HUDEP-2 (cell line): Measurements from ENCODE around the gene ZFAND3.
"Not testable (repeated sequence)": the region's sequence is repeated elsewhere in the genome, so short reads cannot be mapped to it uniquely, and the experiment has no call there.

ENCODE experiments used
- DNase-seq, 76 experiments: peaks; one replicate each; lab custom pipeline; 2025; ENCODE audit not compliant: unreplicated experiment in 76 of 76; lab: John Stamatoyannopoulos, UW

Gene ZFAND3

DNA sequence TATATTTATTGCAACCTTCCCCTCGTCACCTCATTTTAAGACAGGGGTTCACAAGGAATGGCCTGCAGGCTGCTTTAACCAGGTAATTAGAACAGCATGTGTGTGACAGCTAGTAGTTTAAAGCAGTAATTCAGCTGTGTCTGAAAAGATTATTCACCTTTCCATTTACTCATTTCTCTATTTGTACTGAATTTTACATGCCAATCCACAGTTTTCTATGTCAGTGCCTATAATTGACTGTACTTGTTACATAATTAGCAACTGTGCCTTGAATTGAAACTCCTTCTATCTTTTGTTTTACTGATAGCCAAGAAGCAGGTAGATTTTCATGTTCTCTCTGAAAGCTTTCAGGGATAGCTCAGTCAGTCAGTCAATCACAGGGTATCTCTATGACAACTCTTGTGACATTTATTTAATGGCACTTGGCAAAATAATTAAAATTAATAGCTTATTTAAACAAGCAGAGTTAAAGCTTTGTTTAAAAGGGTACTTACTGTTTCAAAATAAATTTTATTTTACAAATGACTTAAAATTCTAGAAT is 214.0 kb downstream of the ZFAND3 start:
- no peak for DNase-seq

DNA sequence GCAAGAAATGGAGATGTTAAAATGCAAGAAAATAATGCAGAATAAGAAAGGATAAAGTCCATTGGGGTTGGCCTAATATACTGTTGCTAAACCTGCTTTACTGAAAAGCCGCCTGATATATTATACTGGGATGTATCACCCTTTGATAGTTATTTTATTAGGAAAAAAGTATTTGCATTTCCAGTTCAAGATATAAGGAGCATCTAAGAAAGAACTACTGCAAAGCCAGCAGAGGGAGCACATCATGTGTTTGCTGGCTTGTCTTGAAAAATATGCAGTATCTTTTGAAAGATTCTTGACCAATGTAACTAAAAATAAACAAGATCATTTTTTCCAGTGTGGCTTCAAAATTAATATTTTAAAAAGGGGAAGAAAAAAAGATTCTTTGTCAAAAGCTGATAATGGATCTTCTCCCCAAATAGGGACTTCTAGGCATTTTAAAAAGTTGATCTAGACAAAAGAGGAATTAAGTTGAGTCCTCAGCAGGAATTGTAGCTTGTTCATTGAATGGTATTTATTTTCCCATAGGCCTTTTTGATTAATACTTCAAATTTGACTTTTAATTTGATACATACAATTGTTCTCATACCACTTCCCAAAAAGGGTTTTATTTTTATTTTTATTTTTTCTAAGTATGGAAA is 214.9 kb downstream of the ZFAND3 start:
- DNase-seq: peak in 3 of 76 experiments; percentile 6 to 17 (median 8)

DNA sequence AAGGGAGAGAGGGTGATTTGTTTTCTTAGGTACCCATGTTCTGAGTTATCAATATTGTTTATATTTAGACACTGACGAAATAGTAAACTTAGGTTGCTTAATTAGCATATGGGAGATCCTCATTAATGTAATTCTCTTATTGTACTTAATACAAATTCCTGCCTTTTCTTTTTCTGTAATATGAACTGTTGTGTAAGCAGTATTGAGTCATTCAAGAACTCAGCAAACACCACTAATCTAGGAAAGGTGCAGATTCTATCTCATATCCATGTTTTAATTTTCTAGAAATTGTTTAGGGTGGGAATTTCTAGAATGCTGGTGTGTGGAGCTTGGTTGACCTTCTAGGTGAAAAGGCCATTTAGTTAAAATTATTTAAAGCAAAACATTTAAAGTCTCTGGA is 216.0 kb downstream of the ZFAND3 start:
- DNase-seq: no peak

DNA sequence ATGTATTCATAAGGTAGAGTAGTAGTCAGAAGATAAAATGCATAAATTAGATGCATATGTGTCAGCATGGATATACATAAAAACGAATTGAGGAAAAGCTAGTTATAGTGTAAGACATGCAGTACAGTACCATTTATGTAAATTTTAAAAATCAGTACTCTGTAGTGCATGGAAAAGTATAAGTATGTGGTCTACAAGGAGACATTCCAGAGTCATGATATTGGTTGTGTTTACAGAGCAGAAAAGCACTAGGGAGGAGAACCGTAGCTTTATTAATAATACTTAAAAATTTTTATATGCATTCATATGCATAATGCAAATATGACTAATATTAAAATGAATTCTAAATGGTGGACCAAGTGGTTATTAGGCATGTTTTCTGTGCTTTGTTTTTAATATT is 220.0 kb downstream of the ZFAND3 start:
- DNase-seq: no peak

DNA sequence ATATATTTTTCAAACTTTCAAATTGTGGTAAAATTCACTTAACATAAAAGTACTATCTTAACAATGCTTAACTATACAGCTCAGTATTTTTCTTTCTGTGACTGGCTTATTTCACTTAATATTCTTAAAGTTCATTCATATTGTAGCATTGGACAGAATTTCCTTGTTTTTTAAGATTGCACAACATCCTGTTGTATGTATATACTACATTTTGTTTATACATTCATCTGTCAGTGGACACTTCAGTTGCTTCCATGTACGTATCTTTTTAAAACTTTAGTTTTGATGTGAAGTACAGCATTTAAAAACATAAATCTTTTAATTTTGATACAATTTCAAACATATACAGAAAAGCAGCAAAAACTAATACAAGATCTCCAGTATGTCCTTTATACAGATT is 220.7 kb downstream of the ZFAND3 start:
- no peak for DNase-seq

DNA sequence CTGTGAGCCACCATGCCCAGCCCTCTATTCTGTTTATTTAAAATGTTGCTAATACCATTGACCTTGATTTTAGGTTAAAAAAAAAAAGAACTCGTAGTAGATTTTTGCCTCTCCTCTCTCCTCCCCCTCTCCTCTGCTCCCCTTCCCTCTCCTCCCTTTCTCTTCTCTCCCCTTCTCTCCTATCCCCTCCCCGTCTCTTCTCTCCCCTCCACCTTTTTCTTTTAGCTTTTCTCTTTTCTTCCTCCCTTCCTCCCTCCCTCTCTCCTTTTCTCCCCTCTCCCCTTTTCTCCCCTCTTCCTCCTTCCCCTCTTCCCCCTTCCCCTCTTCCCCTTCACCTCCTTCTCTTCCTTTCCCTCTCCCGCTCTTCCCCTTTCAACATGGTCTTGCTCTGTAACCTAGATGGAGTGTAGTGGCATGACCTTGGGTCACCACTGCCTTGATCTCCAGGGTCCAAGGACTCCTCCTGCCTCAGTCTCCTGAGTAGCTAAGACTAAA is 223.8 kb downstream of the ZFAND3 start:
- no peak for DNase-seq

DNA sequence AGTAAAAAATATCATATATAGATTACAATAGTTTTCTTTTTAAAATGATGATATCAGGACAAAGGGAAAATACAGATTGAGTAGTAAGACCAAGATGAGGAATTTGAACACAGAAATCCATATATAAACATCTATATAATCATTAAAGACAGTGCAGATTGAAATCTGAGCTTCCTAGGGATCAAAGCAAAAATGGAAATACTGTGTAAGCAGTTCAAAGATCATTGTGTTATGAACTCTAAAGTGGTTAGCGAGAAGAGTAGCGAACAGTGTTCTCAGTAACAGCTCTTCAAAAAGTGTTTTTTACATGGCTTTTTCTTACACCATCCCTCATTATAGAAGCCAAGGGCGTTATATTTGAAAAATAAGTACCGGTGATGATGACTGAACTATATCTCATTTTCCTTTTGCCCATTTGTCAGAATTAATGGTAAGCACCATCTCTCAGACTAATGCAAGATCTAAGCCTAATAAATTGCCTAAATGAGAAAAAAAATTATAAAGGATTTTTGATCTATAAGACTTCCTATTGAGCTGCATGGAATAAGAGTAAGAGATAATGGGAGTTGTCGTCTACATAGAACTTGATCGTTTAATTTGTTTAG is 226.3 kb downstream of the ZFAND3 start:
- no peak for DNase-seq

DNA sequence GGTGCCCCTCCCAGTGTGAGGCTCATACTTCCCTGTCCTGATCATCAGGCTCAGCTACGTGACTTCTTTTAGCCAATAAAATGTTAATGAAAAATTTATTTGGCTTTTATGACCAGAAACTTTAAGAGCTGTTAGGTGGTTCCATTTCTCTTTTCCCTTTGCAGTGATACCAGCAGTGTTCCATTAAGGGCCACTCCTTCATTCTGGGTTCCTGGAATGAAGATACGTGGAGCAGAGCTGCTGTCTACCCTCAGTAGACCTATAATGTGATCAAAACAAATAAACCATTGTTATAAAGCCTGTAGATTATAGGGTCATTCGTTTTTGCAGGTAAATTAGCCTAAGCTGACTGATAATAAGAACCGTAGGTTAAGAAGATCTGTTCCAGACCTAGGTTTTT is 228.0 kb downstream of the ZFAND3 start:
- DNase-seq: no peak

DNA sequence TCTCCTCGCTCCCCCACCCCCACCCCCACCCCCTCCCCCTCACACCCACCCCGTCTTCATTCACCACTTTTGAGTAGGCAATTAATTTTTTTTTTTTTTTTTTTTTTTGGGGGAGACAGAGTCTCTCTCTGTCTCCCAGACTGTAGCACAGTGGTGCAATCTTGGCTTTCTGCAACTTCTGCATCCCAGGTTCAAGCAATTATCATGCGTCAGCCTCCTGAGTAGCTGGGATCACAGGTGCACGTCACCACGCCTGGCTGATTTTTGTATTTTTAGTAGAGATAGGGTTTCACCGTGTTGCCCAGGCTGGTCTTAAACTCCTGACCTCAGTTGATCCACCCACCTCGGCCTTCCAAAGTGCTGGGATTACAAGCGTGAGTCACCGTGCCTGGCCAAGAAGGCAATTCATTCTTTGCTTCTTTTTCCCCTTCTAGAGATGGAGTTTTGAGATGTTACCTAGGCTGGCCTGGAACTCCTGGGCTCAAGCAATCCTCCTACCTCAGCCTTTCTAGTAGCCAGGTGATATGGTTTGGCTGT is 230.4 kb downstream of the ZFAND3 start:
- DNase-seq: not testable (repeated sequence)

DNA sequence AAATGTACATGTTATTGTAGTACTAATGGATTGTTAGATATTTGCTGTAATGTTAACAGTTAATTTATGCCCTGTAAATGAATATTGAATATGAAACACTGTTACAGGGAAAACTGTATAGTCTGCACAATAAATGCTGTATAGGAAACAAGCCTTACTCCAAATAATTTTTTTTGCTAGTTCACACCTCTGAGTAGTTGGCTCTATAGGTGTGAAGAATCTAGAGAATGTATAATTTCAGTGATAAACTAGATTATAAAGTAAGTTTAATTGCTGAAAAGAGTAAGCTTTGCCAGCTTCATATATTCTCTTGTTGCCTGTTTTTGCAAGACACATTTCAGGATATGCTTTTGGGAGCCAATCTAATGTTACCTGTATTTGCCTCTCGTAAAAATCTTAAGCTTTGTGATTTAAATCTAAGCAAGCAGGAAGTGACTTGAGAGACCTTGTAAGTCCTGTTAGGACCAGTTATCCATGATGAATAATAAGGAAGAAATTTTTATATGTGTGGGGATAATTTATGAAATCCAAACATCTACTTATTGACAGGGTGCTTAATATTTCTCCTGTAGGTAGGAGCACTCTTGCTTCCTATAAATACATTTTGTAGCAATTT is 232.4 kb downstream of the ZFAND3 start:
- DNase-seq: no peak

DNA sequence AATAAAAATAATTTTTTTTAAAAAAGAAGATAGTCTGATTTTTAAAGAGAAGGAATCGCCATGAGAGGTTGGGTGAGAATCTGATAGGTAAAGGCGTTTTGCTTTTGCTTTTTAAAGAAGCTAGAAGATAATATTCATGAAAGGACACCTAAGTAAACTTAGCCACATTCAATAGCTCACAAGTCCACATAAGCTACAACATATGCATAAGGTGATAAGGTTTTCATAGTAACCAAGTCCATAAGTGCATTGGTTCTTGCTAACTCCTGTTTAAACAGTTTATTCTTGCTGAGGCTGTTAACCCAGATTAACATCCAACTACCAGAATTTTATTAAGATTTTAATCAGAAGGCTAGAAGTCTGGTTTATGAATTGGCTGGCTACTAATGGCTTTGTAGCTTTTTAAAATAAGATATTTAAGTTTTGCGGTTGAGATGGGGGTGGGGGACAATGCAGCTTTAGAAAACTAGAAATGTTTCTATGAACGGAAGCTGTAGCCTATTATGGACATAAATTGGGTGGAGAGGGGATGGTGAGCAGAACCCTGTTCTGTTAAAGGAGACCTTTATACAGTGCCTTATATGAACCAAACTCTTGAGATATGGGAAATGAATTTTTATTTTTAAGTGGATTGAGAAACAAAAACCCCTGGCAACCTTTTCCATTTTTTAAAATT is 235.1 kb downstream of the ZFAND3 start:
- no peak for DNase-seq

DNA sequence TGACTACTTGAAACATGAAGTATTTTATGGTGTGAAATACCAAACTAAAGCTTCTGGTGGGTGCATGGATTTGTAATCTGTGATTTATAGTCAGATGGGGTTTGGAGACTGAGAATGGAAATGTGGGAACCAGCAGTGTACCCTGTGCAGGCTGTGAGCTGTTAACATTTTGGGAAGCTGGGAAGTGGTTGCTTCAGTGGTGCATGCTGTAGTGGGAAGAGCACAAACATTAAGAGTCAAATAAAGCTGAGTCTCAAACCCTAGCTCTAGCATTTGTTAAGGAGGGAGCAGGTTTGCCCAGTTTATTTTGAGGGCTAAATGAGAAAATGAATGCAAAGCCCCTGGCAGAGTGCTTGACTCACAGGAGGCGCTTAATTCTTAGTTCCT is 235.7 kb downstream of the ZFAND3 start:
- no peak for DNase-seq

DNA sequence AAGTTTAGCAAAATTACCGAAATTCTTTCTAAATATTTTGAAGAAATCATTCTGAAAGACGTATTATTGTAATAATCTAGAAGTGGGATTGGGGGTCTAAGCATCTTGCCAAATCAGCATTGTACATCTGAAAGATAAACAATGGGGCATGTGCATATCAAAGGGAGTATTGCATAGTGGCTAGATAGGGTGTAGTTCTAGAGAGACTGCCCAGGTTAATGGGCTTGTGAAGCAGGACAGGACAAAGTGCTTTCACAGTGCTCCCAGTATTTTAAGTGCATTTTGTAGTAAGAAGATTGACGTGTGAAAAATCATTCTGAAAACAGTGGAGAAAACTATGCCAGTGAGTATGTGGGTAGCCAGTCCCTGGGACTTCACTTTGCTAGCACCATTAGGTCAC is 236.8 kb downstream of the ZFAND3 start:
- DNase-seq: peak in 1 of 76 experiments; percentile 17

DNA sequence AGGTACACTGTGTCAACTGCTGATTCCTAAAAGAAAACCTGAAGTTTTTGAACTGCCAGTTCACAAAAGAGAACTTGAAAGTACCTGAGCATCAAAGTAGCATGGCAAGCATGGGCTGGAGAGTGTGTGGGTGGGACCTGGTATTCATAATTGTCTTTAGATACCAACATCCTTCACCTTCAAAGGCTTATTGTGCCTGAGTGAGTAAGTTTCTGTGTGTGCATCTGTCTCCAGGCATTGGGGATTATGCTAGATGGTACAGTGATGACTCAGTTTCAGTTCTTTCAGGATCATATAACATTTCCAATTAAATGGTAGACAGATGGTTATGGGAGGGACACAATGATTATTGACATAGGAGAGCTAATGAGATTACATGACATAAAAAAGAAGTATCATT is 238.5 kb downstream of the ZFAND3 start:
- DNase-seq: no peak

DNA sequence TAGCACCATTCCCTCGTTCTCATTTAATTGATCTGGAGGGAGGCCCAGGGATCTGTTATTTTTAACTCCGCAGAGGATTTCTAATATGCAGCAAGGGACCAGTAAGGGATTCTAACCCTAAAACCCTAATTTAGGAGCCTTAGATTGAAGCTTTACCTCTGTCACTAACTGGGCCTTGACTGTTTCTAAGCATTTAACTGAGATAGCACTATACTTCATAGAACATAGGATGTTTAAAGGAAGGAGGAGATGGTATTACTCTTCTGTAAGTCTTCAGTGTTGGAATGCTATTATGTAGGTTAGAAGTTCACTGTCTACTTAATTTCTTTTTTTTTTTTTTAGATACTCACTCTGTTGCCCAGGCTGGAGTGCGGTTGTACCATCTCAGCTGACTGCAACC is 242.5 kb downstream of the ZFAND3 start:
- no peak for DNase-seq

DNA sequence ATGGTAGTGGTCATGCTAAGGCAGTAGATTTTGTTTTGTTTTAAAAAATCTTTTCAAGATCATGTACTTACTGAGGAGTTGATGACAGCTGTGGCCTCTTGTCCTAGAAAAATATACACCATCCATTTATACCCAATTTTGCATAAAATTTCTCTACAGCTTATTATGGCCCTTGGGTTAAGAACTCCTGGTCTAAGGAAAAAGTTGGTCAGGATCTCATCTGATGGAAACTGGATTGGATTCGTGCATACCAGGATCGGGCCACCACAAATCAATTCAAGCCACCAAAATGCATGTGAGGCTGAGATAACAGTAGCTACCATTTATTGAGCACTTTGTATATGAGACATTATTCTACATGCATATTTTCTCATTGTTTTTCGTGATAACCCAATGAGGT is 244.4 kb downstream of the ZFAND3 start:
- no peak for DNase-seq

DNA sequence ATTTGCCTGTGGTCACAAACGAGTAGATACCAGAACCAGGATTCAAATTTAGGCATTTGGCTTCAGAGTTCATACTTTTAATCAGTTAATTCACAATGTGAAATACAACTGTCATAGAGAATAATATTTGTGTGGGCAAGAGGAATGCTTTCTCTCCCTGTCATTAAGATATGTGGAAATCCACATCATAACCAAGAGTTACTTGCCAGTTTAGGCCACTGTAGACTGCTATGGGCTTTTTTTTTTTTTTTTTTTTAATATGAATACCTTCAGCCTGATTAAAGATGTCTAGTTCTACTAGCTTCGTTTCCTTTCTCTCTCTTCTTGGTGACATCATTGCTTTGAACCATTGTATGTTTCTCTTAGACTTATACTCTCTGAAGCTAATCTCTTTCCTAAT is 244.9 kb downstream of the ZFAND3 start:
- DNase-seq: no peak

DNA sequence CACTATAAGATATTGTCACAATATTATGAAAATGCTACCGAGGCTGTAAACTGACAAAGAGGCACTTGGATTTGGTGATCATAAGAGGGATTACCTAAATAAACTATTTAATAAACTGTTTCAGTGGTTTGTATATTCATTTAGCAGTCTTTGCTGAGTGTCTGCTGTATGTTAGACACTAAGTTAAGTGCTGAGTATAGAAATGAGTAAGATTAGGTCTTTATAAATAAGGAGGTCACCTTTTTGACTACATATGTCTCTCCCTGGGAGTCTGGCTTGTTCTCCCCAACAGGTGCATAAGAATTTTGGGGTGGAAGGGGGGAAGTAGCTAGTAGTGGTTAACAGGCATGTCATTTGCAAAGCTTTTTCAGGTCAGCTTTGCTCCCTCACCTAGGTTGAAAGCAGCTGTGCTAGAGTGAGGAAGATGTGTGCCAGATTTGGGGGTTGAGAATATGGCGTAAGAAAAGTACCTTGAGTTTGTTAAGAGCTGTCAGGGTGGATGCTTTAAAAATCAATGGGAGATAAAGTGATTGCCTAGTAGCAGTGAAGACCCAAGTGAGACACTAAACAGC is 246.3 kb downstream of the ZFAND3 start:
- DNase-seq: no peak

DNA sequence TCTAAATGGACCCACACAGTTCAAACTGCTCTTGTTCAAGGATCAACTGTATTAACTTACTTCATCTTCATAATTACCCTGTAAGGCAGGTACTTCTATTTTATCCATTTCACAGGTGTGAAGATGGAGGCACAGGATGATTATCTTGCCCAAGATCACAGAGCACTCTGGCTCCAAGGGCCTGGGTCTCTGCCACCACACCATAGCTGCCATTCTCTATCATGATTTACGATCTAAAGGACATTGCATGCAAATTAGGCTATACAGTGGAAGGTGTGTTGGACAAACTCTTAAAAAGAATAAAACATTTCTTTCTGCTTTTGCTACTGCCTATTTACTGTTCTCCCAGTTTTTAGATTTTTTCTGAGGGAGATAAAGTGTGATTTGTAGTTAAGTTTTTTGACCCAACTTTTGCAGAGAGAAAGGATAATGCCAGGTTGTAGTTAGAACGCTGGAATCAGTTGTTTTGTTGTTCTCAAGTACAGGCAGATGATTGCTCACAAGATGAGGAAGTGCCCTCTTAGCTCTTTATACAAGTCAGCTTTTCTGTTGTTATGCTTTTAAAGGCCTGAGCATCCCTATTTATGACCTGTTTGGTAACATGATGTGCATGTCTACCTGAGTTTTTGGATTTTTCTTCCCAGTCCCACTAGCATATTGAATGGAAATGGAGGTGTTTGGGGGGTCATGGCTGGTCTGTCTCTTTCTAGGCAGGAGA is 247.9 kb downstream of the ZFAND3 start:
- no peak for DNase-seq
